OCI-LY1 (cell line): ENCODE data around the gene MUC5AC.

ENCODE experiments used
- H2AFZ ChIP-seq: fragments of 200-600 bp; sonication (generic), shearing (Covaris generic); 2 replicates; pipeline ENCODE4 v1.6.0; 2014; ENCODE audit warnings: antibody characterized with exemption, mild to moderate bottlenecking, low read length
- H3F3A ChIP-seq: fragments of 200-600 bp; sonication (generic), shearing (Covaris generic); 2 replicates; pipeline ENCODE4 v1.6.0; 2014; ENCODE audit warnings: mild to moderate bottlenecking, antibody characterized with exemption, low read length, moderate library complexity; ENCODE audit not compliant: insufficient read depth
- H3K27ac ChIP-seq: fragments of 200-600 bp; sonication (generic); 2 replicates; pipeline ENCODE4 v1.5.1; 2014; ENCODE audit warnings: low read length, mixed run types, mild to moderate bottlenecking, low read depth; ENCODE audit not compliant: poor library complexity, severe bottlenecking
- H3K27me3 ChIP-seq: fragments of 200-600 bp; sonication (generic); 2 replicates; pipeline ENCODE4 v1.6.0; 2014; ENCODE audit warnings: antibody characterized with exemption, mild to moderate bottlenecking, low read length, moderate library complexity; ENCODE audit not compliant: insufficient read depth
- H3K36me3 ChIP-seq: fragments of 200-600 bp; sonication (generic); 2 replicates; pipeline ENCODE4 v1.6.1; 2014; ENCODE audit warnings: mild to moderate bottlenecking, antibody characterized with exemption, low read length, moderate library complexity, mixed read lengths; ENCODE audit not compliant: insufficient read depth
- H3K4me1 ChIP-seq: fragments of 200-600 bp; sonication (generic); 2 replicates; pipeline ENCODE4 v1.5.1; 2014; ENCODE audit warnings: mild to moderate bottlenecking, low read length, moderate library complexity; ENCODE audit not compliant: insufficient read depth, severe bottlenecking
- H3K4me2 ChIP-seq: fragments of 200-600 bp; sonication (generic), shearing (Covaris generic); 2 replicates; pipeline ENCODE4 v1.6.1; 2014; ENCODE audit warnings: low read length
- H3K4me3 ChIP-seq: fragments of 200-600 bp; sonication (generic); 2 replicates; pipeline ENCODE4 v1.5.1; 2014; ENCODE audit warnings: low read length, low read depth, mild to moderate bottlenecking, mixed read lengths; ENCODE audit not compliant: poor library complexity, severe bottlenecking
- H3K79me2 ChIP-seq: fragments of 200-600 bp; shearing (Covaris generic); 2 replicates; pipeline ENCODE4 v1.6.1; 2016; ENCODE audit warnings: mixed run types, low read length, mixed read lengths; ENCODE audit not compliant: insufficient read depth
- H3K9ac ChIP-seq: fragments of 200-600 bp; sonication (generic), shearing (Covaris generic); 2 replicates; pipeline ENCODE4 v1.6.1; 2014; ENCODE audit warnings: mild to moderate bottlenecking, low read length, mixed read lengths
- H3K9me2 ChIP-seq: fragments of 200-600 bp; sonication (generic), shearing (Covaris generic); 2 replicates; pipeline ENCODE4 v1.6.1; 2014; ENCODE audit warnings: low read depth, mild to moderate bottlenecking, low read length, mixed read lengths
- H3K9me3 ChIP-seq: fragments of 200-600 bp; shearing (Covaris generic); 2 replicates; pipeline ENCODE4 v1.6.1; 2014; ENCODE audit warnings: low read length, mixed read lengths
- H4K20me1 ChIP-seq: fragments of 200-600 bp; sonication (generic), shearing (Covaris generic); 2 replicates; pipeline ENCODE4 v1.6.0; 2016; ENCODE audit warnings: mild to moderate bottlenecking, low read length; ENCODE audit not compliant: insufficient read depth
- CTCF ChIP-seq: fragments of 200-600 bp; sonication (generic), shearing (Covaris generic); IDR thresholded peaks from 2 replicates; pipeline ENCODE4 v1.5.1; 2017; ENCODE audit warnings: mild to moderate bottlenecking, antibody characterized with exemption, low read length, moderate library complexity, mixed read lengths
- EZH2 ChIP-seq: fragments of 200-600 bp; sonication (generic), shearing (Covaris generic); IDR thresholded peaks from 2 replicates; pipeline ENCODE4 v1.8.0; 2017; ENCODE audit warnings: borderline replicate concordance, mixed run types, mild to moderate bottlenecking, antibody characterized with exemption, low read length, moderate library complexity, mixed read lengths

MUC5AC gene

GRCh38 chr11:1155274-1155693, 2.5 kb upstream of the MUC5AC start:
- H3K79me2 ChIP-seq = no peaks in the 10 kb centered on the region
- TF ChIP-seq CTCF (no peak), EZH2 (no peak)
- H3K4me3 ChIP-seq = no peak overlapping the region
- no peak overlapping the region for H3K4me2 ChIP-seq
- H3K9me2 ChIP-seq = no peaks in the 10 kb centered on the region
- no peak overlapping the region for H3K27ac ChIP-seq
- H3K36me3 ChIP-seq = no peaks in the 10 kb centered on the region
- no peaks in the 10 kb centered on the region for H3K4me1 ChIP-seq
- H3K9ac ChIP-seq = no peak overlapping the region
- 0 out of 2 replicates have a peak, but pooled peaks cover 3% of the 10 kb centered on the region for H3K9me3 ChIP-seq
- H3K27me3 ChIP-seq = no peaks in the 10 kb centered on the region
- H2AFZ ChIP-seq = no peak overlapping the region
- no peaks in the 10 kb centered on the region for H3F3A ChIP-seq
- no peaks in the 10 kb centered on the region for H4K20me1 ChIP-seq

GRCh38 chr11:1156506-1157340, 1.0 kb upstream of the MUC5AC start:
- Histone ChIP-seq H3K4me2 (no peak overlapping the region), H3K9me3 (0 out of 2 replicates have a peak, but pooled peaks cover 3% of the 10 kb centered on the region), H2AFZ (no peak overlapping the region)

GRCh38 chr11:1157341-1157644, 460 bp upstream of the MUC5AC start:
- Histone ChIP-seq H3K27me3 (no peaks in the 10 kb centered on the region), H3K79me2 (no peaks in the 10 kb centered on the region), H3K4me2 (no peak overlapping the region), H3K36me3 (no peaks in the 10 kb centered on the region), H4K20me1 (no peaks in the 10 kb centered on the region), H2AFZ (no peak overlapping the region), H3K4me1 (no peaks in the 10 kb centered on the region), H3K27ac (no peak overlapping the region), H3K4me3 (no peak overlapping the region), H3K9ac (no peak overlapping the region), H3F3A (no peaks in the 10 kb centered on the region), H3K9me2 (no peaks in the 10 kb centered on the region), H3K9me3 (0 out of 2 replicates have a peak, but pooled peaks cover 3% of the 10 kb centered on the region)
- no peak for TF ChIP-seq EZH2
- no peak for TF ChIP-seq CTCF

More at GRCh38 chr11:1156506-1157340, 1.0 kb upstream of the MUC5AC start:
- Histone ChIP-seq H3K4me3 (no peak overlapping the region), H3K27ac (no peak overlapping the region), H3K79me2 (no peaks in the 10 kb centered on the region), H3K36me3 (no peaks in the 10 kb centered on the region), H3F3A (no peaks in the 10 kb centered on the region), H3K9ac (no peak overlapping the region), H3K27me3 (no peaks in the 10 kb centered on the region), H4K20me1 (no peaks in the 10 kb centered on the region), H3K9me2 (no peaks in the 10 kb centered on the region), H3K4me1 (no peaks in the 10 kb centered on the region)
- TF ChIP-seq EZH2 (no peak), CTCF (no peak)
